Measurements from ENCODE around the gene DRP2.

DNA sequence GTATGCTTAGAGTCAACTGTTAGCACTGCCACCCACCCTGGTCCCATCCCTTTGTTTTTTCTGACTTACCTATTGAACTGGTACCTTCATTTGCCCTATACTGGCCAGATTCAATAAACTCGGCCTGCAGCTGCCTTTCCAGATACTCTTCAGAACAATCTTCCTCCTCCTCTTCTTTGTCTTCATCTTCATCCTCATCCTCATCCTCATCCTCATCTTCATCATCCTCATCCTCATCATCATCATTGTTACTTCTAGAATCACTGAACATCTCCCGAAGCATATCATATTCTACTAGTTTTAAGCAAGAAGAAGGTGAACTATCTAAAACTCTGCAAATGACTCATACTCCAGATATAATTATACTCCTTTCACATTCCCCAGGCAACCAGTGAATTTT, 56.7 kb downstream of the DRP2 start:
- TF ChIP-seq POLR2A (IDR thresholded peaks at IDR 0.05) = no peak
- TF ChIP-seq CTCF (IDR thresholded peaks at IDR 0.05) = no peak
